K562 (cell line): ENCODE results near the gene CLDN15. TPM values are rescaled to one million over a fixed set of nuclear protein-coding genes. Genes with fewer than 3 reads are reported as not detected.

Experiments used
- AFF4 ChIP-seq: sonication (generic); formaldehyde crosslinking; IDR thresholded peaks from 2 replicates; pipeline ENCODE4 v1.8.0; 2023; ENCODE audit warnings: mild to moderate bottlenecking, missing genetic modification reagents
- ARNT ChIP-seq, 2 experiments: fragments of 450-650 bp; IDR thresholded peaks; 2 replicates each; pipeline ENCODE4 v1.6.1; 2016; ENCODE audit warnings: mild to moderate bottlenecking in 1 of 2
- CBX8 ChIP-seq: fragments of 200-600 bp; sonication (generic); IDR thresholded peaks from 2 replicates; pipeline ENCODE4 v1.6.1; 2012; ENCODE audit warnings: borderline replicate concordance, mixed run types, low read depth, mild to moderate bottlenecking, moderate library complexity, mixed read lengths, low read length, control low read depth, inconsistent platforms; ENCODE audit not compliant: poor library complexity, severe bottlenecking; ENCODE audit errors: extremely low read depth
- HDAC8 ChIP-seq: fragments of 450-650 bp; IDR thresholded peaks from 2 replicates; pipeline ENCODE4 v1.6.1; 2016; ENCODE audit warnings: mild to moderate bottlenecking, missing genetic modification characterization, moderate library complexity, missing compliant biosample characterization
- KHSRP ChIP-seq: fragments of 450-650 bp; IDR thresholded peaks from 2 replicates; pipeline ENCODE4 v1.6.1; 2017
- MCM5 ChIP-seq: fragments of 450-650 bp; IDR thresholded peaks from 2 replicates; pipeline ENCODE4 v1.6.1; 2016; ENCODE audit warnings: low read depth
- NR3C1 ChIP-seq: sonication (generic); formaldehyde crosslinking; IDR thresholded peaks from 2 replicates; pipeline ENCODE4 v1.8.1; 2022; ENCODE audit warnings: missing genetic modification reagents
- POLR2H ChIP-seq: IDR thresholded peaks from 2 replicates; pipeline ENCODE4 v1.6.1; 2016; ENCODE audit warnings: missing genetic modification characterization, low read depth, mild to moderate bottlenecking, control low read depth, missing compliant biosample characterization, moderate library complexity
- RFX7 ChIP-seq: fragments of 250-450 bp; sonication (Bioruptor Pico); IDR thresholded peaks from 2 replicates; pipeline ENCODE4 v1.5.1; 2021; ENCODE audit warnings: mild to moderate bottlenecking
- SOX6 ChIP-seq: fragments of 450-650 bp; IDR thresholded peaks from 2 replicates; pipeline ENCODE4 v1.6.1; 2014; ENCODE audit warnings: mild to moderate bottlenecking
- SRF ChIP-seq, 2 experiments: fragments of 250-450, 450-650 bp in 1 of 2; sonication (Bioruptor Pico) in 1 of 2; sonication (generic) in 1 of 2; formaldehyde crosslinking; IDR thresholded peaks; 2 replicates each; pipeline versions ENCODE4 v1.5.0 to v1.5.1; 2020 to 2022; ENCODE audit warnings: mild to moderate bottlenecking in 1 of 2, missing genetic modification reagents in 1 of 2
- ZBTB1 ChIP-seq: sonication (generic); formaldehyde crosslinking; IDR thresholded peaks from 2 replicates; pipeline ENCODE4 v1.8.1; 2023; ENCODE audit warnings: missing genetic modification reagents, low read depth, mild to moderate bottlenecking, borderline replicate concordance
- ZKSCAN3 ChIP-seq: fragments of 250-450 bp; sonication (Bioruptor Pico); IDR thresholded peaks from 2 replicates; pipeline ENCODE4 v1.4.0; 2020
- ZNF23 ChIP-seq: fragments of 250-450 bp; sonication (Bioruptor Pico); IDR thresholded peaks from 2 replicates; pipeline ENCODE4 v1.4.0; 2020; ENCODE audit warnings: mild to moderate bottlenecking
- ZNF586 ChIP-seq: fragments of 450-650 bp; formaldehyde crosslinking; conservative IDR thresholded peaks from 2 replicates; pipeline ENCODE4 v1.4.0; 2020; ENCODE audit warnings: mild to moderate bottlenecking, moderate library complexity
- polyA plus RNA-seq, 8 experiments: library from polyadenylated mRNA; depleted of rRNA in 4 of 8; stranded (reverse) in 5 of 8; unstranded in 3 of 8; fragments of >200 nt; fragmentation: Nextera tagmentation in 2 of 8; fragmentation: Illumina TruSeq in 1 of 8; extraction: Ambion mirVana in 2 of 8; extraction: Trizol in 1 of 8; gene quantifications; 2 replicates each; pipeline versions ENCODE4 v1.2.1 to v1.2.3, GENCODE V29; 2011 to 2014; ENCODE audit warnings: inconsistent platforms in 1 of 8, missing spikeins in 1 of 8
- total RNA-seq, 7 experiments: library from RNA; depleted of rRNA in 6 of 7; stranded (reverse); fragments of >200 nt in 6 of 7; fragmentation: Illumina TruSeq in 2 of 7; extraction: Trizol in 2 of 7; gene quantifications; 2 replicates each; pipeline versions ENCODE4 v1.2.1 to v1.2.3, GENCODE V29; 2011 to 2021; ENCODE audit warnings: low replicate concordance in 1 of 7
- TF ChIP-seq, protein P1 (sequence below): fragments of 450-650 bp; formaldehyde crosslinking; IDR thresholded peaks from 2 replicates; pipeline ENCODE4 v1.4.0; 2020; ENCODE audit warnings: mild to moderate bottlenecking
- TF ChIP-seq, protein P2 (sequence below): sonication (generic); formaldehyde crosslinking; IDR thresholded peaks from 2 replicates; pipeline ENCODE4 v1.4.0; 2020; ENCODE audit warnings: mild to moderate bottlenecking, missing genetic modification reagents
- TF ChIP-seq, protein P3 (sequence below): sonication (generic); formaldehyde crosslinking; IDR thresholded peaks from 2 replicates; pipeline ENCODE4 v1.9.0; 2022; ENCODE audit warnings: mild to moderate bottlenecking, missing genetic modification reagents

The CLDN15 gene
- total and polyA plus RNA-seq, 9 of the 15 experiments (the other 6 are each of a cell fraction or from before 2014, with no cell fraction given) = 0.32 to 14.5 (median 7.4) TPM

DNA sequence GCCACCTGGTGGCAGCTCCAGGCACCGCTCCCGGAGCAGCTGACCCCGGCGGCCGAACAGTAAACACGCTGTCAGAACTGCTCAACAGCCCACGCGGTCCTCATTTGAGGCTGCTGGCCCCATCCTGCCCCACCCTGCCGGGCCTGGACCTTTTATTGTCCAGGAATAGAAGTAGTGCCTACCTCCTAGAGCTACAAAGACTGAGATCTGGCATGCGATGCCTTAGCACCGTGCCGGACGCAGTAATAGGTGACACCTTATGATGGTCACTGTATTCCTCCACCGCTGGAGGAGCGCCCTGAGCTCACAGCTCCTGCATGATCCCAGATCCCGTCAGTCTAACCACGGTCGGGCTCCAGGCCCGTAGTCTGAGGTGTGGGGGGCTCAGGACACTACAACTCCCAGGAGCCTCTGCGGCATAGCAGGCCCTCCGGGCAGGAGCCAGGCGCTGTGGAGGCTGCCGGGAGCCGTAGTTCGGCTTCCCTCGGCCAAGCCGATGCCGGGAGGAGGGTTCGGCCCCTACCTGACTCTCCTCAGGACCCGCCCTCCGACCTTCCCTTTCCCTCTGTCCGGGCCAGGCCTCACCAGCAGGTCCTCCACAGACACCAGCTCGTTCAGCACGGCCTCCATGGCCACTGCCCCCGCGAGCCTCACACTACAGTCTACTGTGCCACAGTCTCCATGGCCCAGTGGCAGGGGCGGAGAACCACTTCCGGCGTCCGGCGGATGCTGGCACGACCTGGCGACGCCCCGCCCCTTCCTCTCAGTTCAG is 7.0 kb upstream of the CLDN15 start, which contains the start of gene FIS1 (continued):
- TF ChIP-seq ZNF23 (CRISPR knock-in tag) (no peak), CBX8 (no peak), SRF (CRISPR knock-in tag; IDR thresholded peaks at IDR 0.05) (no peak), ZBTB1 (0 out of 2 replicates have a peak, but pooled peaks have one; percentile 30), KHSRP (no peak), AFF4 (peak; percentile 93; the same call in 1 of the 2 replicates), SOX6 (0 out of 2 replicates have a peak, but pooled peaks have one; percentile 6), ZNF586 (CRISPR knock-in tag) (no peak), MCM5 (no peak), NR3C1 (no peak), ARNT (IDR thresholded peaks at IDR 0.05) (no peak), RFX7 (CRISPR knock-in tag) (no peak), HDAC8 (tag) (no peak), ZKSCAN3 (CRISPR knock-in tag) (no peak), POLR2H (tag) (no peak)
- TF ChIP-seq, protein P1, sequence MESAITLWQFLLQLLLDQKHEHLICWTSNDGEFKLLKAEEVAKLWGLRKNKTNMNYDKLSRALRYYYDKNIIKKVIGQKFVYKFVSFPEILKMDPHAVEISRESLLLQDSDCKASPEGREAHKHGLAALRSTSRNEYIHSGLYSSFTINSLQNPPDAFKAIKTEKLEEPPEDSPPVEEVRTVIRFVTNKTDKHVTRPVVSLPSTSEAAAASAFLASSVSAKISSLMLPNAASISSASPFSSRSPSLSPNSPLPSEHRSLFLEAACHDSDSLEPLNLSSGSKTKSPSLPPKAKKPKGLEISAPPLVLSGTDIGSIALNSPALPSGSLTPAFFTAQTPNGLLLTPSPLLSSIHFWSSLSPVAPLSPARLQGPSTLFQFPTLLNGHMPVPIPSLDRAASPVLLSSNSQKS = no peak
- TF ChIP-seq, protein P2, sequence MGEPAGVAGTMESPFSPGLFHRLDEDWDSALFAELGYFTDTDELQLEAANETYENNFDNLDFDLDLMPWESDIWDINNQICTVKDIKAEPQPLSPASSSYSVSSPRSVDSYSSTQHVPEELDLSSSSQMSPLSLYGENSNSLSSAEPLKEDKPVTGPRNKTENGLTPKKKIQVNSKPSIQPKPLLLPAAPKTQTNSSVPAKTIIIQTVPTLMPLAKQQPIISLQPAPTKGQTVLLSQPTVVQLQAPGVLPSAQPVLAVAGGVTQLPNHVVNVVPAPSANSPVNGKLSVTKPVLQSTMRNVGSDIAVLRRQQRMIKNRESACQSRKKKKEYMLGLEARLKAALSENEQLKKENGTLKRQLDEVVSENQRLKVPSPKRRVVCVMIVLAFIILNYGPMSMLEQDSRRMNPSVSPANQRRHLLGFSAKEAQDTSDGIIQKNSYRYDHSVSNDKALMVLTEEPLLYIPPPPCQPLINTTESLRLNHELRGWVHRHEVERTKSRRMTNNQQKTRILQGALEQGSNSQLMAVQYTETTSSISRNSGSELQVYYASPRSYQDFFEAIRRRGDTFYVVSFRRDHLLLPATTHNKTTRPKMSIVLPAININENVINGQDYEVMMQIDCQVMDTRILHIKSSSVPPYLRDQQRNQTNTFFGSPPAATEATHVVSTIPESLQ (CRISPR knock-in tag) = no peak; the same call in 1 of the 2 replicates
- TF ChIP-seq, protein P3, sequence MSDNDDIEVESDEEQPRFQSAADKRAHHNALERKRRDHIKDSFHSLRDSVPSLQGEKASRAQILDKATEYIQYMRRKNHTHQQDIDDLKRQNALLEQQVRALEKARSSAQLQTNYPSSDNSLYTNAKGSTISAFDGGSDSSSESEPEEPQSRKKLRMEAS (CRISPR knock-in tag) = peak; percentile 85
